Measurements from ENCODE around the gene NFE2L2. TPM values are rescaled to one million over a fixed set of nuclear protein-coding genes. Genes with fewer than 3 reads are reported as not detected.
"Not testable (repeated sequence)": the region's sequence is repeated elsewhere in the genome, so short reads cannot be mapped to it uniquely, and the experiment has no call there.

The NFE2L2 gene
- total and polyA plus RNA-seq, 9 of the 15 experiments (the other 6 are each of a cell fraction or from before 2014, with no cell fraction given), result 29.3 to 120 (median 59.3) TPM

- H3K27ac ChIP-seq (ENCODE audit: extremely low read depth, low read depth, low read length); H3K9me1 ChIP-seq (ENCODE audit: control insufficient read depth, insufficient read depth, low read length); H2AFZ ChIP-seq (ENCODE audit: low read depth, low read length); ATAC-seq; BruUV-seq (replicated peaks); H3K27me3 ChIP-seq (ENCODE audit: control insufficient read depth in 2 of 2, insufficient read depth in 2 of 2, low read length in 2 of 2); FAIRE-seq; H3K4me2 ChIP-seq (ENCODE audit: insufficient read depth, low read length); in situ Hi-C loops (cut with MboI); H3K9me3 ChIP-seq (replicated peaks; ENCODE audit: control insufficient read depth, insufficient read depth, low read depth, low read length); H3K4me3 ChIP-seq; H3K9ac ChIP-seq (ENCODE audit: insufficient read depth in 1 of 2, low read depth in 2 of 2, low read length in 2 of 2); H4K20me1 ChIP-seq (replicated peaks; ENCODE audit: control insufficient read depth, insufficient read depth, low read length); H3K36me3 ChIP-seq (ENCODE audit: control insufficient read depth, insufficient read depth, low read length); CTCF ChIA-PET (ENCODE audit: low intra/inter-chr PET ratio); DNase-seq (ENCODE audit: extremely low read depth in 1 of 4, low spot score in 3 of 4); TF ChIP-seq TOE1 (IDR thresholded peaks at IDR 0.05; ENCODE audit: borderline replicate concordance): not testable (repeated sequence)
- Histone ChIP-seq H3K79me2 (ENCODE audit: control insufficient read depth, insufficient read depth, low read length) (peaks cover 25% of the 10 kb centered on the region), H3K4me1 (replicated peaks in 1 of 2; ENCODE audit: control insufficient read depth in 2 of 2, insufficient read depth in 2 of 2, low read length in 2 of 2) (peaks cover 16 to 31% of the 10 kb centered on the region in 2 experiments)
- WGBS (ENCODE audit: insufficient coverage, low coverage, missing lambda C conversion rate), result 83% methylated on average over 8 of the region's 8 CpGs
- TF ChIP-seq TOE1 (CRISPR knock-in tag; IDR thresholded peaks at IDR 0.05; ENCODE audit: borderline replicate concordance, low read depth), result 0 out of 2 replicates have a peak, but pooled peaks have one; percentile 4
- TF ChIP-seq OTX1 (CRISPR knock-in tag; IDR thresholded peaks at IDR 0.05), result 0 out of 2 replicates have a peak, but pooled peaks have one; percentile 36
- intact Hi-C loops (cut with micrococcal nuclease), result loop anchor here (5.0 to 10.0 kb wide), 3 partner anchors 125 to 348 kb away; partner anchors contain the start of gene AGPS
- POLR2A ChIA-PET, result interaction anchor here (1.0 to 12.9 kb wide), 5 partner anchors 14 to 46 kb away, joined by 3 to 199 read pairs (median 12); no protein-coding TSS in a partner anchor
Observed at GRCh38 chr2:177266955-177267354, 2.4 kb upstream of the NFE2L2 start.

All from K562 (cell line).